Effector CD8-positive, alpha-beta T cell (primary cell): ENCODE data around the gene PSMD1.

Experiments used
- DNase-seq: peaks from one replicate; lab custom pipeline; 2025; lab: John Stamatoyannopoulos, UW

The PSMD1 gene

GRCh38 chr2:231036131-231036530 is 20.5 kb upstream of the PSMD1 start:
- DNase-seq, result no peak

GRCh38 chr2:231036578-231037106 is 20.0 kb upstream of the PSMD1 start:
- DNase-seq, result no peak

- DNase-seq, result no peak
These were observed 19.4 kb upstream of the PSMD1 start, which contains the start of gene C2orf72 for GRCh38 chr2:231037202-231037730. TSS of gene C2orf72 (plus strand) at chr2:231037523. CDS start at chr2:231037566, 43 bp downstream.

- no peak for DNase-seq
These were observed 18.8 kb upstream of the PSMD1 start for GRCh38 chr2:231037731-231038482.

GRCh38 chr2:231038483-231039293 is 18.0 kb upstream of the PSMD1 start:
- no peak for DNase-seq

GRCh38 chr2:231039294-231039664 is 17.4 kb upstream of the PSMD1 start:
- no peak for DNase-seq

- no peak for DNase-seq
These were observed 16.8 kb upstream of the PSMD1 start for GRCh38 chr2:231039821-231040364.

DNA sequence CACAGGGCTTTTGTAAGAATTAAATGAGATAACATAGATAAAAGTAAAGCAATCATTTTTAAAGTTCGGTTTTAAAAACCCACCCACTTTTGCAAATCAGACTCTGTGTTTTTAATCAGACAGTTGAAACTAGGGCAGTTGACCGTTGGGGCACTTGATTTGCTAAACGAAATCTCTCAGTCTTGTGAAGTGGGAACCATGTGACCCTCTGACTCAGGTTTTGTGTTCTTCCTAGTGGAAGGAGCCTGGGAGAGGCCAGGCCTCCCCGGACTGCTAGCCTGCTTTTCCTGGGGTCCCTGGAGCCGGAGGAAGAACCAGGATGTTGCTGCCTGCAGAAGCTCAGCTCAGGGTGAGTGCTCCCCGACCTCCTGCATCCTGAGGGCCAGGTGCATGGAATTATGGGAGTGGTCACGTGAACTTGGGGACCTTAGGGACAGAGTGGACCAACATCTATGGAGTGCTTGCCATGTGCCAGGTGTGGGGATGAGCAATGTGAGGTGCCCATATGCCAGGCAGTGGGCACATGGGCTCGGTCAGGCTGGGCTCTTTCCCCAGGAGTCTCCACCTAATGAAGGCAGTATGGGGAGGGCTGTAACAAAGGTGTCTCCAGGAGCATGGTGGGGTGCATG is 15.5 kb upstream of the PSMD1 start:
- DNase-seq, result no peak

GRCh38 chr2:231043796-231044195 is 12.9 kb upstream of the PSMD1 start:
- no peak for DNase-seq

DNA sequence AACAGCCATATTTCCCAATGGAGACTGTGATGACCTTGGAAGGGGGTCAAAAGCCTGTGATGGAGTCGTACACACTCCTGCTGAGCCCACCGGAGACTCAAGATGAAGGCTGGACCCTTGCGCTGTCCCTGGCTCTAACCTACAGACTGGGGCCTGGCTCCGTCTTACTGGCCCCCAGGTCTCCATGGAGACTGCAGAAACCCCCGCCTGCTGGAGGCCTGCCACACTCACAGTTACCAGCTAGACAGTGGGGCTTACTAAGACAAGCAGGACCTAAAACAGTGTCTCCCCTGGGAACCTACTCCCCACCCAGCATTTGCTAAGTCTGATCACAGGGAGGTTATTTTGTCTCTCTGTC is 9.8 kb upstream of the PSMD1 start:
- DNase-seq, result no peak

- no peak for DNase-seq
These were observed 9.3 kb upstream of the PSMD1 start for GRCh38 chr2:231047274-231047922.

DNA sequence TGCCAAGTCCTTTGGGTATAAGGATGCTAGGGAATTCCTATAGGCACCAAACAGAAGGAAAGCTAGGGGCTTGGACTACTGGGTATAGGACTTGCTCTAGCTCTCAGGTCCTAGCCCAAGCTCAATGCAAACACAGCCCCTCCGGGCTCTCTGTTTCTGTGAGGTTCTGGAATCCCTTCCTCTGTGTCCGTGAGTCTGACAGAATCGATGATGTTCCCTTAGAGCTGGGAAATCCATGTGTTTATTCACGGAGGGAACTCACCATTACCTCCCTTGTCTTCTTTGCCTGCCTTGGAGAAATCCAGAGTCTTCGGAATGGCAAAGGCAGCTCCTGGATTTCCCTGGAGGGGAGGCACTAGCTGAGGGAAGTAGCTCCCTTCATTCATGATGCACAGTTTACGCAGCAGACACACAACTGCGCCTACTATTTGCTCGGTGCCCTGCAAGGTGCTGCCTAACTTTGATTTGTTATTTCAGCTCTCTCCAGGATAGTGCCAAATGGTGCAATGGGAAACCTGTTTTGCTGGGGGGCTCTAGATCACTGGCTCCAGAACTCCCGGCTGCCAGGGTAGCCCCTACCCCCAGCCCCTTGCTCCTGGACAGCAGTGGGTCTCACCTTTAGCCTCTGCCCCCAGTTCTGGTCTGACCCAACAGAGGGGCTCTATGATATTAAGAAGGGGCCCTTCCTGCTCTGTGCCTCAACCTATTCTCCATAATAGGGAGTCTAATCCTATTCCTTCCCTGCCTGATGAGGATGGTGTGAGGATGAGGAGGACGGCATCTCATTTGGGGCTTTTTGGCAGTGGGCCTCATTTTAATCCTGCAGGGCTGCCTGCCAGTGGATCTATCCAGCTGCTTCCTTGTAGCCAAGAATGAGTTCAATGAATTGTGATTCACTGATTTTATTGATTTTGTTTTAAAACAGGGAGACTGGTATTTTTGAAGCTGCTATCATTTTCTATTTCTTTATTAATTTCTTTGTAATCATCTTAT is 8.4 kb upstream of the PSMD1 start:
- no peak for DNase-seq

DNA sequence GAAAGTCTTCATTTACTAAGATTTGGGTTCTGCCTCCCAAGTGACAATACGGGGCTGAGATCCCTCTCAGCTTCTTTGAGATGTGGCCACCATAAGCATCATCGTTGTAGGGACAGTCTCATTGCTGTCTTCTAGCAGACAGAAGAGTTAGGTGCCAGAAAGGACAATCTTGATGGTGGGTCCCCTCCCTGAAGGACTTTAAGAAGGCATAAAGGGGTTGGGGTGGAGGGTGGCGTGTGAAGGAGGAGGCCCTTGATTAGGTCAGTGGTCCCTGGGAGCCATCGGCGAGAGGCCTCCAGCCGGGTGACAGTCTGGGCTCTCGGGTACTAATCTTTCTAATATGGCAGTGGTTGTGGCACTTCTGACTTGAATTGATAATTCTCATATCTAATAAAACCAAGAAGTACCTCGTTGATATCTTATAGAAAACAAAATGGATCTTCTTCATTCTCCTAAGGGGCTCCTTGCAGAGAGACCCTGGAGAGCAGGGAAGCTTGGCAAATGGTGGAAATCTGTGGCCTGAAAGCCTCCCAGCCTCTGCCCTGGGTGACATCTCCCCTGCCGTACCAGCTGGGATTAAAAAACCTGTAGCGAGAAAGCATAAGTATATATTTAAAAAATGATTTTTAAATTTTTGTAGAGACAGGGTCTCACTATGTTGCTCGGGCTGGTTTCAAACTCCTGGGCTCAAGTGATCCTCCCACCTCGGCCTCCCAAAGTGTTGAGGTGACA is 7.2 kb upstream of the PSMD1 start:
- DNase-seq, result no peak

- DNase-seq, result no peak
These were observed 6.4 kb upstream of the PSMD1 start for GRCh38 chr2:231050018-231050901.

GRCh38 chr2:231051116-231051515 is 5.6 kb upstream of the PSMD1 start:
- no peak for DNase-seq

DNA sequence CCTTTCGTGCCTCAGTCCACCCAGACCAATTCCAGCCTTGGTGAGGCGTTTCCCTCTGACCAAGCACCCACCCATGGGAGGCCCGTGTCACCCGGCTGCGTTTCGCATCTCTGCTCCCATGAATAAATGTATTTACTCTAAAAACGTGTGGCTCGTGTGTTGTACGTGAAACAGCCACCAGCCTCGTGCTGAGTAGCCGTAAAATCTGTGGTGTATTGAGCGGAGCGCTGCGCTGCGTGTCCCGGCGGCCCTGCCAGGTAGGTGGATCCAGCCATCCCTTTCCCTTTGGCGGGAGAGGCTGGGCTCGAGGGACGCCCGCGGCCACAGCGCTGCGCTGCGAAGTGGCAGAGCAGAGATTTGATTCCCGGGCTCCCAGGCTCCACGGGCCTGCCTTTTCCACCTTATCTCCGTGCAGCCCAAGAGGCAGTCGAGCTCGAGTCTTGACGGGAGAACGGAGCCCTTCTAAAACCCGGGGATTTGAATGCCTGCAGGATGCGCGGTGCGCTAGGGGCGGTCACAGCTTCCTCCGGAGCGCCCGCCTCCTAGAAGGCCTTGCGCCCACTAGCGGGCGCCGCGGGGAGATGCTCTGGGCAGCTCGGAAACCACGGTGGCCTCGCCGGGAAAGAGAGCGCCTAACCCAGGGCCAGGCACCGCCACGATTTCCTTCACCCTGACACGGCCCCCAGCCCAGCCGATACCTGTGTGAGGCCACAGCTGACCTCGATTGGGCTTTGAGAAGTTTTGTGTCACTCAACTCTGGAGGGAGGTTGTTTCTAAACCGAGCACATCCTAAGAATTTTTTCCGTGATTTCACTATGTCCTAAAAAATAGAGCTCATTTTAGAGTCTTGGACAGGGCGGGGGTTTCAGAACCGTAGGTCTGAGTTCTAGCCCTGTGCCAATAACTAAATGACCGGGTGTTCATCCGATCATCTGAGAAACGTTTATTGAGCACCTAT is 3.9 kb upstream of the PSMD1 start:
- peak; percentile 66 for DNase-seq

GRCh38 chr2:231053846-231054245 is 2.8 kb upstream of the PSMD1 start:
- no peak for DNase-seq
